ENCODE data around the gene PAM.

PAM gene

DNA sequence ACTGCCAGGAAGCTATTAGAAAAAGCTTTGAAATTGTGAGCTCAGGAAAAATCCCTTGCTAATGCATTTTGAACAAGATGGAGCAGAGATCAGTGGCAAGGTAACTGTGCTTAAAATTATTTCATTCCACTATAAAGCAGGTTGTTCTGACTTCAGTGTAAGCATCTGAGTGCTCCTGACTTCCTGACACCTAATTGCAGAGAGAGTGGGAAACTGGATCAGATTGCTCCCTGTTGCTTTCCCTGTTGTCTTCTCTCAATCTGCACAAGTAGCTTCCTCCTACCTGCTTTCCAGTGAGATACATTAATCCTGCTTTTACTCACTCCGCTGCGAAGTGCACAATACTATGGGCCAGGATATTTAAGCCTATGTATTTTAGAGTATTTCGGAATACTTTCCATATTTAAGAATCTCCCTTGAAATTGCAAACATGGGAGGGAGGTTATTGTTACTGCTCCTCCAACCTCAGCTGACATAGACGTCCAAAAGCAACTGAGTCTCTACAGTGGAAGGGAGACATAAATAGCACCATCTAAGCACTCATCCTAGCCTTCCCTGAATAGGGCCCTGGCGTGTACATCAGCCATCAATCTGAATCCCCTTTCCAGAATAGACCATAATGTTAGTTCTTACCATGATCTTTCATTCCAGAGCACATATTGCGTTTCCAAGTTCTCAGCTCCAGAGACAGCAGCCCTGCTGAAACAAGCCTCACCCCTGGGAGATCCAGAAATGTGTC, 178.8 kb downstream of the PAM start:
- no peak for DNase-seq (ENCODE audit: low read depth in 2 of 2)

GRCh38 chr5:102937894-102938293, 182.8 kb downstream of the PAM start:
- no peak for DNase-seq (ENCODE audit: low read depth in 2 of 2)

DNA sequence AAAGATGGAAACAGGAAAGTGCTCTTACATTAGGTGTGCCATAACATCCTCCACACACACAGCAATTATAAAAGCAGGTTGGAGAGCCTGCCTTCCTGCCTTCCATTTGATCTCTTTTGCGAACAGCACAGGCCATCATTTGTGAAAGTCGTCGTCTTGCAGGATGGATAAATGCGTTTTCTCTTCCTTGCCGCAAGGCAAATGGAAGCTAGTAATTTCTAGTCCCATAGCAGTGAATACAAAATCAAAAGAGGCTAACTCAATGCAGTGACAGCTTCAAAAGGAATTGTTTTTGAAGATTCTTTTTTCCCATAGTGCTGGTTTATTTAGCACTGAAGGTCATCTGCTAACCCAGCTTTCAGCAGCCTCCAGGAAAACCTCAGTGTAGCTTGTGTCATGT, 186.0 kb downstream of the PAM start:
- no peak for DNase-seq (ENCODE audit: low read depth in 2 of 2)

DNA sequence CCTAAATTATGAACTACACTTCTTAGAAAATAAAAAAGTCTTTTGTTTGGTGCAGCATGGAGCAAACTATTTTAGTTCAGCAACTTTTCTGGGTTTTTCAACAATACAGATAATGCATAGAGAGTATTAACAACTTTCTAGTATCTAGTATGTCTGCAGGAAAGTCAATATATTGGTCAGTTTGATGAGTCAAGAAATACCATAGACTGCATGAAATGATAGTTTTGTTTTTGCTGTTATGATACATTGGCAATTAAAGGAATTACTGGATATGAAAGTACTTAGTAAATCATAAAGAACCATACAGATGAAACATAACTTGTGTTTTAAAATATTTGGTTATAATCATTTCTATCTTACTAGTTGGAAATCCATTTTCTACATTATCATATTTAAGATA, 191.3 kb downstream of the PAM start:
- DNase-seq (ENCODE audit: low read depth in 2 of 2), result no peak

DNA sequence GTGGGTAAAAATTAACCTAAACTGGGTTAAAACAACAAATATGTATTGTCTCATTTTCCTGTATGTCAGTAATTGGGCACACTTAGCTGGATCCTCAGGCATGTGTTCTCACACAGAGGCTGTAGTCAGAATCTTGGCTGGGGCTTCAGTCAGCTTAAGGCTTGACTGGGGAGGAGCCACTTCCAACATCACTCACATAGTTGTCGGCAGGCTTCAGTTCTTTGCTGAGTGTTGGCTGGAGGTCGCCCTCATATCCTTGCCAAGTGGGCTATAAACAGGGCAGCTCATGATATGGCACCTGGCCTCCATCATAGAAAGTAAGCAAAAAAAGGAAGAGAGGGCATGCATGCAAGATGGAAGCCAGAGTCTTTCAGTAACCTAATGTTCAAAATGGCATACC, 191.9 kb downstream of the PAM start:
- DNase-seq (ENCODE audit: low read depth in 2 of 2), result no peak

- DNase-seq (ENCODE audit: low read depth in 2 of 2), result no peak
Observed at GRCh38 chr5:102955488-102955887, 200.4 kb downstream of the PAM start.

- no peak for DNase-seq (ENCODE audit: low read depth in 2 of 2)
Observed at GRCh38 chr5:102956599-102956998, 201.5 kb downstream of the PAM start.

DNA sequence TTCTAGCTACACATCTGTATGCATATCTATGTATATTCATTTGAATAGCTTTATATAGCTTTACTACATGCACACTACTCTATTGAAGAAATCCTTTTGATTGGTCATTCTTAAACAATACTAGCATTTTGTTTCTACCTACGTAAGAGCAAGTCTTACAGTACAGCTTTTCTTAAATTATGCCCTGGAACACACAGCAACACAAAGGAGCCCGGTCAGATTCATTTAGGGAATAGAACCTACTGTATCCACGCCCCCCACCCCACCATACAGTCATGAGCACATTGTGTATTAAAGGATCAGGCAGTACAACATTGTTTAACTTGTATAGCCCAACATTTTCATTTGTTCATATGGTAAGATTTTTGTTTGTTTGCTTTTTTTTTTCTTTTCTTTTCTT, 202.0 kb downstream of the PAM start:
- no peak for DNase-seq (ENCODE audit: low read depth in 2 of 2)

GRCh38 chr5:102958481-102959011, 203.4 kb downstream of the PAM start:
- DNase-seq (ENCODE audit: low read depth in 2 of 2), result no peak

DNA sequence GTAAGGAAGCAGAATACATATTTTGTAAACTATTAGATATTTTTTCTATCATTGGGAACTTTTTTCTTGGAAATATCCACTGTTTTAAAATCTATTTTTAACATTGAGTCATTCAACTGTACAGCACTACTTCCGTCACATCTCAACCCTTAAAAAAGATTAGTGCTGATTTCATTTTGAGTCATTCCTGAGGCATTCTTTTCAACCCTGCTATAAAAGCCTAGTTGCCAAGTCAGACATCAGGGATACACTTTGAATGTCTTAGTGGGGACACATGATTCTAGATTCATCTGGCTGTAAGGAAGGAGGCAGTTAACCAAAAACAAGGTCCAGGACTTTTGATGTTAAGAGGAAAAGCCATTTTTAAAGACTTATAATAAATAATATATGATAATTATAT, 203.9 kb downstream of the PAM start:
- DNase-seq (ENCODE audit: low read depth in 2 of 2), result no peak

GRCh38 chr5:102961671-102962070, 206.6 kb downstream of the PAM start:
- DNase-seq (ENCODE audit: low read depth in 2 of 2), result no peak

DNA sequence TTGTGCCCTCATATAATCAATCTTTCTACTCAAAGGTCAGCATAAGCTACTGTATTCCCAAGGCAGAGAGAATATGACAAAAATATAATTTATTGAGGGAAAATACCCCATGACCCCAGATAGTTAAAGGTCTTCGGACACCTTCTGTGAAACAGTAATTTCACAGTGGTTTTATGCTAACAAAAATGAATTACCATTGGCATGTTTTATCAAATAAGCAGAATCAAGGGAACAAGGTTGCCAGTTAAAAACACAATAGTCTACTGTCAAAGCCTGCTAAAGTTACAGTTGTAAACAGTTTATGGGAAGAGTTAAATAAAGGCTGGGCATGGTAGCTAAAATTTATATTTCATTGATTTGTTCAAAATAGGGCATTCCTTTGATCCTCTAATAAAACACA, 210.5 kb downstream of the PAM start:
- no peak for DNase-seq (ENCODE audit: low read depth in 2 of 2)

DNA sequence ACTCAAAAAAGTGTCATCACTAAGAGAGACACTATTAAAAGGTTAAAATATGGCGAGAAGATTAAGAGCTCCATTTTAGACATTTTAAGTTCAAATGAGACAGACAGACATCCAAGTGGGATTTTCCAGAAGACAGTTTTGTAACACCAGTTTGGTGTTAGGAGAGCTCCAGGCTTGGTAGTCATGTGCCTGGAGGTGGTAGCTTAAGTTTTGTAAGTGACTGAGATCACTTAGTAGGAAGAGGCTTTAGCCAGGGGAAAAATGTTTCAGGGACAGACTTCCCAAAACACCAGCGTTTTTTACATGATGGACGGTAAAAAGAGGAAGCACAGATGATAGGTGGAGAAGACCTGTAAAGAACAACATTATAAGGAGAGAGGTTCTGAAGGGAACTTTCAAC, 214.5 kb downstream of the PAM start:
- DNase-seq (ENCODE audit: low read depth in 2 of 2), result no peak

GRCh38 chr5:102971676-102972293, 216.7 kb downstream of the PAM start:
- DNase-seq (ENCODE audit: low read depth in 2 of 2), result no peak

- DNase-seq (ENCODE audit: low read depth in 2 of 2), result no peak
Observed at GRCh38 chr5:102974177-102974576, 219.1 kb downstream of the PAM start.

DNA sequence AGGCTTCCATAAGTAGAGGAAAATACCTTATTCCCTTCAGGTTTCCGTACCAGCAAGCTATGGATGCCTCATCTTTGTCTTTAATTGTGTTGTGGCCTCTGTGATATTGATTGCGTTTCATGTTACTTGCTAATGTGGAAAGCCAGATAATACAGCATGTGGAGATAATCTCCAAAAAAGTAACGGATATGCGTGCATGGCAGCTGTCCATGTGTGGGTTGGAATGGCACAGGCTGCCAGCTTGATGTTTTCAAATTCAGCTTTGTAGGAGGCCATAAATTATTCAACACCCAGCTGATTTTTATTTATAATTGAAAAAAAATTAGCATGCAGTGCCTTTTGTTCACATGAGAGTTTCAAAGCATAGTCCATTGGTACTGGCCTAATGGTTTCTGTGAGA, 219.9 kb downstream of the PAM start:
- DNase-seq (ENCODE audit: low read depth in 2 of 2), result no peak

DNA sequence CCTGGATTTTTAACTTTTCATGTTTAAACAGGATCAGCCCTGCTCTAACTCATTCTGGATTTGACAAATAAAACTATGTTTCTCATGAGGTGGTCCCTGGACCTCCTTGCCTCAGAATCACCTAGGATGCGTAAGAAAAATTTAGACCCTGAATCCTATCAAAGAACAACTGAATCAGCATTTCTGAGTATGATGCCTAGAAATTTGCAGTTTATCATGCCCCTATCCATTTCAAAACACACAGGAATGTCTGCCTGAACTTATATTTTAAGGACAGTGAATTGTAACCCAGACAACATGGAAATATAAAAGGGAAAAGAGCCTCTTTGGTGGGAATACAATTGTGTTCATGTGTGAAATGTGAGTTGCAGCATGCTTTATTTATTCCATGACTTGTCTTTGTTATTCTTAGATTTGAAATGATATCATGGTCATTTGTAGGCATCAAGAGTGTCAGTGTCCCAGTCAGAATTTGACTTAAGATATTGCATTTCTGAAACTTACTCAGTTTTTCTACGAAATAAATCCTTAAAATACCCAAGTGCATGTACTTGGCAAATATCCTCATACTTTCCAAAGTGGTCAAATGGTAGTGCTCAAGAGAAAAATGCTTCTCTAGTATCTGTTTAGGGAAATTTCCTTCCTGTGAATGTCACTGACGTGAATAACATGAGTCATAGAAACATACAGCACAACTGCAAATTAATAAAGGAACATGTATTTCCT, 220.5 kb downstream of the PAM start:
- no peak for DNase-seq (ENCODE audit: low read depth in 2 of 2)

DNA sequence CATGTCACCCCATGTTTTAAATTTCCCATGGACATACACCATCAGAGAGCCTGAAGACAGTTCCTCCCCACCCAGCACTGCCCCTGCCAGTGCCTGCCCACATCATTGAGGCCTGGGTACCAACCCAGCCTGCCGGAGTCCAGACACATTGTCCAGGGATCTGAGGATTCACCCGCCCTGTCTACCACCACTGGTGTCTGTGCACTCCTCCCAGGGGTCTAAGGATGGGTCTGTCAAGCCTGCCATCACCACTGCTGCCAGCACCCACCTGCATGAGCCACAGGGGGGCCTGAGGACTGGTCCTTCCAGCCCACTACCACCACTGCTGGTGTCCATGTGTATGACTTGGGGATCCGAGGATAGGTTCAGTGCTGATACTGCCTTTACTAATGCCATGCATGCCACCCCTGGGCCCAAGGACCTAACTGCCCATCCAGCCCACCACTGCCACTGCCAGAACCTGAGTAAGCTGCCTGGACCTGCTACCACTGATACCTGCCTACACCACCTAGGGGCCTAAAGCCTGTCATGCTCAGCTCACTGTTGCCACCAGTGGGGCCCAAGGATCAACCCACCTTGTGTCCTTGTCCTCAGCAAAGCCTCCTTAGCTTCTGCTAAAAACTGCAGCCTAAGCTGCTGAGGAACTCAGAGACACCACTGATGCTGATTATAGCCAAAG, 227.0 kb downstream of the PAM start:
- no peak for DNase-seq (ENCODE audit: low read depth in 2 of 2)

DNA sequence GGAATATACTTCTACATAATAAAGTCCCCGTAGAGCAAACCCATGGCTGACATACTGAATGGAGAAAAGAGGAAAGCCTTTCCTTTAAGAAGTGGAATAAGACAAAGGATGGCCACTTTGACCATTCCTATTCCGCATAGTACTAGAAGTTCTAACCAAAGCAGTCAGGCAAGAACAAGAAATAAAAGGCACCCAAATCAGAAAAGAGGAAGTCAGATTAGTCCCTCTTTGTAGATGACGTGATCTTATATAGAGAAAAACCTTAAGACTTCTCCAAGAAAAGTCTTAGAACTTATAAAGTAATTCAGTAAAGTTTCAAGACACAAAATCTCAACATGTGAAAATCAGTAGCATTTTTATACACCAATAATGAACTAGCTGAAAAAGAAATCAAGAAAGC, 231.0 kb downstream of the PAM start:
- no peak for DNase-seq (ENCODE audit: low read depth in 2 of 2)

GRCh38 chr5:102988459-102988858, 233.4 kb downstream of the PAM start:
- DNase-seq (ENCODE audit: low read depth in 2 of 2), result no peak

- DNase-seq (ENCODE audit: low read depth in 2 of 2), result no peak
Observed at GRCh38 chr5:102991802-102992201, 236.7 kb downstream of the PAM start.

GRCh38 chr5:102996011-102996575, 241.0 kb downstream of the PAM start:
- DNase-seq (ENCODE audit: low read depth in 2 of 2), result no peak
